ENCODE measurements around the gene KPTN.

KPTN gene

GRCh38 chr19:47432499-47432898 lies 51.5 kb downstream of the KPTN start:
- no peak for DNase-seq (ENCODE audit: extremely low read depth, low read depth)
- TF ChIP-seq CTCF (IDR thresholded peaks at IDR 0.05; ENCODE audit: low read depth, low read length): no peak

GRCh38 chr19:47432091-47432490 lies 51.9 kb downstream of the KPTN start:
- DNase-seq (ENCODE audit: extremely low read depth, low read depth): no peak
- TF ChIP-seq CTCF (IDR thresholded peaks at IDR 0.05; ENCODE audit: low read depth, low read length): no peak

- DNase-seq (ENCODE audit: extremely low read depth, low read depth): no peak
- peak; percentile 14 for TF ChIP-seq CTCF (IDR thresholded peaks at IDR 0.05; ENCODE audit: low read depth, low read length)
Observed at GRCh38 chr19:47430041-47430802, 53.8 kb downstream of the KPTN start.

- no peak for DNase-seq (ENCODE audit: extremely low read depth, low read depth)
- TF ChIP-seq CTCF (IDR thresholded peaks at IDR 0.05; ENCODE audit: low read depth, low read length): no peak
Observed at GRCh38 chr19:47429140-47429793, 54.8 kb downstream of the KPTN start.

GRCh38 chr19:47428177-47428894 lies 55.7 kb downstream of the KPTN start:
- TF ChIP-seq CTCF (IDR thresholded peaks at IDR 0.05; ENCODE audit: low read depth, low read length): no peak
- DNase-seq (ENCODE audit: extremely low read depth, low read depth): peak; percentile 97

GRCh38 chr19:47427241-47428176 lies 56.5 kb downstream of the KPTN start:
- no peak for DNase-seq (ENCODE audit: extremely low read depth, low read depth)
- peak; percentile 95 for TF ChIP-seq CTCF (IDR thresholded peaks at IDR 0.05; ENCODE audit: low read depth, low read length)

Measured in AG09319 (cell line).